Omental fat pad (tissue), 4 donors: ENCODE data around the gene CCL1. TPM values are rescaled to one million over a fixed set of nuclear protein-coding genes. Genes with fewer than 3 reads are reported as not detected.
"Not testable (repeated sequence)": the region's sequence is repeated elsewhere in the genome, so short reads cannot be mapped to it uniquely, and the experiment has no call there.

ENCODE experiments used
- ATAC-seq: fragments of 150-250 bp; one replicate; pipeline ENCODE4 v1.9.1; 2016; ENCODE audit warnings: mild to moderate bottlenecking, moderate library complexity; ENCODE audit not compliant: low FRiP score
- DNase-seq: peaks from one replicate; pipeline ENCODE4 v3.0.0-alpha.2; 2019; ENCODE audit warnings: low spot score
- total RNA-seq, 4 donors: library from RNA; depleted of rRNA; stranded (reverse); fragments of >200 nt; gene quantifications; one replicate each; pipeline ENCODE4 v1.1.0, GENCODE V29; 2016
- TF ChIP-seq, protein P1 (sequence below), 3 donors: fragments of 450-650 bp; IDR thresholded peaks; one replicate each; pipeline ENCODE4 v1.5.1; 2016 to 2017; ENCODE audit warnings: antibody characterized with exemption in 3 of 3, mild to moderate bottlenecking in 3 of 3, moderate library complexity in 2 of 3

The CCL1 gene
- total RNA-seq, 4 donors from 2014 or later = not detected

DNA sequence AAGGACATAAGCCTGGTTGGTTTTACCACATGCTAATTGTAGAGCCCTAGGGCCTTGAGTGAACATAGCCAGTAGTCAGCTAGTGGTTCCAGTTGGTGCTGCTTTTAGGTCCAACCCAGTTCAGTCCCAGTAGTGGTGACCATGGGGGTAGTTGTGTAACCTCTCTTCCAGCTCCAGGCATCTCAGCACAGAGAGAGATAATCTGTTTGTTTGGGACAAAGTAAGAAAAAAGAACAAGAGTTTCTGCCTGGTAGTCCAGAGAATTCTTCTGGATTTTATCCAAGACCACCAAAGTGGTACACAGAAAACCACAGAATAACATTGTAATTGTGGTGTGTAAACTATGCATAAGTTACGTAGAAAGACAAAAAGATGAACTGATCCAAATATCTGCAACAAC lies 11.9 kb downstream of the CCL1 start:
- TF ChIP-seq, protein P1, sequence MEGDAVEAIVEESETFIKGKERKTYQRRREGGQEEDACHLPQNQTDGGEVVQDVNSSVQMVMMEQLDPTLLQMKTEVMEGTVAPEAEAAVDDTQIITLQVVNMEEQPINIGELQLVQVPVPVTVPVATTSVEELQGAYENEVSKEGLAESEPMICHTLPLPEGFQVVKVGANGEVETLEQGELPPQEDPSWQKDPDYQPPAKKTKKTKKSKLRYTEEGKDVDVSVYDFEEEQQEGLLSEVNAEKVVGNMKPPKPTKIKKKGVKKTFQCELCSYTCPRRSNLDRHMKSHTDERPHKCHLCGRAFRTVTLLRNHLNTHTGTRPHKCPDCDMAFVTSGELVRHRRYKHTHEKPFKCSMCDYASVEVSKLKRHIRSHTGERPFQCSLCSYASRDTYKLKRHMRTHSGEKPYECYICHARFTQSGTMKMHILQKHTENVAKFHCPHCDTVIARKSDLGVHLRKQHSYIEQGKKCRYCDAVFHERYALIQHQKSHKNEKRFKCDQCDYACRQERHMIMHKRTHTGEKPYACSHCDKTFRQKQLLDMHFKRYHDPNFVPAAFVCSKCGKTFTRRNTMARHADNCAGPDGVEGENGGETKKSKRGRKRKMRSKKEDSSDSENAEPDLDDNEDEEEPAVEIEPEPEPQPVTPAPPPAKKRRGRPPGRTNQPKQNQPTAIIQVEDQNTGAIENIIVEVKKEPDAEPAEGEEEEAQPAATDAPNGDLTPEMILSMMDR (IDR thresholded peaks at IDR 0.05) = no peak
- ATAC-seq = no peak
- no peak for DNase-seq

DNA sequence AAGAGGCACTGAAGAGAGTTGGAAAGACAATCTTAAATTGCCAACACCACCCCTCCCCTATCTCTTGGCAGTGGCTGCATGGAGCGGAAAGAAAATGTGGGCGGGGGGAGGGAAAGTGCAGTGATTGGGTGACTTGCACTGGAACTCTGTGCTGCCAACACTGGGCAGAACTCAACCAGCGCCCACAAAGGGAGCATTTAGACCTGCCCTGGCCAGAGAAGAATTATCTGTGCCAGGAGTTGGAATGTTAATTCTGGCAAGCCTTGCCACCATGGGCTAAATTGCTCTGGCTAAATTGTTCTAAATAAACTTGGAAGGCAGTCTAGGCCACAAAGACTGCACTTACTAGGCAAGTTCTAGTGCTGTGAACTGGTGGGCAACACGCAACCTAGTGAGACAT lies 13.3 kb downstream of the CCL1 start:
- no peak for ATAC-seq
- TF ChIP-seq, protein P1 (IDR thresholded peaks at IDR 0.05) = no peak
- DNase-seq = no peak

DNA sequence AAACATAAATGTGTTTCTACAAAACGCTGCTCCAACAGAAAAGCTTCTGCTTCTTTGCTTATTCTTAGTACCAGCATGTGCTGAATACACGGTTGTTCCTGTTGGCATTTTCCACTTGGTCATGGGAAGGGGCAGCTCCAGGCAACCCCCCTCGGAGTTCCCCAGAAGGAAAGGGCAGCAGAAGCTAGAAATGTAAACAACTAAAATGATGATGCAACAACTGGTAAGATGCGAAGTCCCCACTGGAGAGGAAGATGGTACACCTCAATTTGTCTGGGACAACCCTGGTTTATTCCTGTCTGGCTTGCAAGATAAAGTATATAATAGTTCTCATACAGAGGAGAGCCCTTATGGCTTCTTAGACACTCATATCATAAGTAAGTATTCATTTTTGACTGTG lies 16.0 kb downstream of the CCL1 start:
- no peak for ATAC-seq
- DNase-seq = no peak
- TF ChIP-seq, protein P1 (IDR thresholded peaks at IDR 0.05) = no peak

DNA sequence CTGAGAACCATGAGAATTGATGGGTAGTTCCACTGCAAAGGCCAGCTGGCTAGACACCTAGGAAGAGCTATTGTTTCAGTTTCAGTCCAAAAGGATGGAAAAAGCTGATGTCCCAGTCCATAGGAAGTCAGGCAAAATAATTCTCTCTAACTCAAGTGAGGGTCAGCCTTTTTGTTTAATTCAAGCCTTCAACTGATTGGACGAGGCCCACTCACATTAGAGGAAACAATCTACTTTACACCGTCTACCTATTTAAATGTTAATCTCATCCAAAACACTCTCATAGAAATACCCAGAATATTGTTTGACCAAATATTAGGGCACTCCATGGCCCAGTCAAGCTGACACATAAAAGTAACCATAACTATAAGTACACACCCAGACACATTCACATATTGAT lies 21.1 kb downstream of the CCL1 start:
- TF ChIP-seq, protein P1 (IDR thresholded peaks at IDR 0.05) = no peak
- DNase-seq = no peak
- no peak for ATAC-seq

DNA sequence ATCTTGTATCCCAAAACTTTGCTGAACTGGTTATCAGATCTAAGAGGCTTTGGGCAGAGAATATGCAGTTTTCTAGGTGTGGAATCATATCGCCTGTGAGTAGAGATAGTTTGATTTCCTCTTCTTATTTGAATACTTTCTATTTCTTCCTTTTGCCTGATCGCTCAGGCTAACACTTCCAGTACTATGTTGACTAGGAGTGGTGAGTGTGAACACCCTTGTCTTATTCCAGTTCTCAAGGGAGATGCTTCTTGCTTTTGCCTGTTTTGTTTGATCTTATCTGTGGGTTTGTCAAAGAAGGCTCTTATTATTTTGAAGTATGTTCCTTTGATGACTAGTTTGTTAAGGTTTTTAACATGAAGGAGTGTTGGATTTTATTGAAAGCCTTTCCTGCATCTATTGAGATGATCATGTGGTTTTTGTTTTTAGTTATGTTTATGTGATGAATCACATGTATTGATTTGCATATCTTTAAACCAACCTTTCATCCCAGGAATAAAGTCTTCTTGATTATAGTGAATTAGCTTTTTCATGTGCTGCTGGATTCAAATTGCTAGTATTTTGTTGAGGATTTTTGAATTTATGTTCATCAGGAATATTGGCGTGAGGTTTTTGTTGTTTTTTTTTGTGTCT lies 23.8 kb downstream of the CCL1 start:
- ATAC-seq = no peak
- TF ChIP-seq, protein P1 (IDR thresholded peaks at IDR 0.05) = no peak

DNA sequence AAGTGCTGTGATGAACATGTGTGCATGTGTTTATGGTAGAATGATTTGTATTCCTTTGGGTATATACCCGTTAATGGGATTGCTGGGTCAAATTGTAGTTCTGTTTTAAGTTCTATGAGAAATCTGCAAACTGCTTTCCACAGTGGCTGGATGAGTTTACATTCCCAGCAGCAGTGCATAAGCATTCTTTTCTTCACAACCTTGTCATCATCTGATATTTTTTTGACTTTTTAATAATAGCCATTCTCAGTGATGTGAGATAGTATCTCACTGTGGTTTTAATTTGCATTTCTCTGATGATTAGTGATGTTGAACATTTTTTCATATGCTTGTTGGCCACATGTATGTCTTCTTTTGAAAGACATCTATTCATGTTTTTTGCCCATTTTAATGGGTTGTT lies 25.3 kb downstream of the CCL1 start:
- TF ChIP-seq, protein P1 (IDR thresholded peaks at IDR 0.05) = no peak
- DNase-seq (no peak), ATAC-seq (no peak)

More for the DNA sequence above, 23.8 kb downstream of the CCL1 start:
- DNase-seq = no peak

DNA sequence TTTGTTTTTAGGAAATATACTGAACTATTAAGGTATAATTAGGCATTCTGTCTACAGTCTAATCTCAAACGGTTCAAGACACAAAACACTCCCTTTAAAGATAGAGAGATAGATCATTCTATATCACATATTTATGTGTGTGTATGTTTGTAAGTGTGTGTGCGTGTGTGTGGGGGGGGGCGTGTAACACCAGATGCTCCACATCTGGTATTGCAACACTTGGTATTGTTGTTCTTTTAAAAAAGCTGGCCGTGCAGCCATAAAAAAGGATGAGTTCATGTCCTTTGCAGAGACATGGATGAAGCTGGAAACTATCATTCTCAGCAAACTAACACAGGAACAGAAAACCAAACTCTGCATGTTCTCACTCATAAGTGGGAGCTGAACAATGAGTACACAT lies 35.5 kb downstream of the CCL1 start:
- DNase-seq, ATAC-seq: not testable (repeated sequence)
